Suprapubic skin (tissue), 4 donors: ENCODE results near the gene MAPK1IP1L. TPM values are rescaled to one million over a fixed set of nuclear protein-coding genes. Genes with fewer than 3 reads are reported as not detected.

Experiments used
- DNase-seq, 2 donors: peaks; one replicate each; pipeline ENCODE4 v3.0.0-alpha.2; 2019; ENCODE audit warnings: low spot score in 2 of 2
- H3K27ac ChIP-seq: fragments of 200-600 bp; sonication (generic); one replicate; pipeline ENCODE4 v1.5.1; 2019
- H3K27me3 ChIP-seq: fragments of 200-600 bp; sonication (generic); one replicate; pipeline ENCODE4 v1.5.1; 2019
- H3K36me3 ChIP-seq: fragments of 200-600 bp; sonication (generic); one replicate; pipeline ENCODE4 v1.5.1; 2019
- H3K4me1 ChIP-seq: fragments of 200-600 bp; sonication (generic); one replicate; pipeline ENCODE4 v1.5.1; 2019
- H3K4me3 ChIP-seq: fragments of 200-600 bp; sonication (generic); one replicate; pipeline ENCODE4 v1.5.1; 2019; ENCODE audit warnings: mild to moderate bottlenecking
- H3K9me3 ChIP-seq: fragments of 200-600 bp; sonication (generic); one replicate; pipeline ENCODE4 v1.5.1; 2019
- CTCF ChIP-seq, 2 donors: fragments of 200-600 bp in 1 of 2; fragments of 450-650 bp in 1 of 2; sonication (generic) in 1 of 2; IDR thresholded peaks; one replicate each; pipeline ENCODE4 v1.5.1; 2016 to 2019; ENCODE audit warnings: antibody characterized with exemption in 2 of 2, mild to moderate bottlenecking in 1 of 2, moderate library complexity in 1 of 2
- EP300 ChIP-seq: sonication (generic); formaldehyde crosslinking; IDR thresholded peaks from one replicate; pipeline ENCODE4 v1.6.1; 2017; ENCODE audit warnings: antibody characterized with exemption
- POLR2A ChIP-seq, 2 donors: fragments of 450-650 bp; IDR thresholded peaks; one replicate each; pipeline ENCODE4 v1.6.1; 2017; ENCODE audit warnings: antibody characterized with exemption in 2 of 2, mild to moderate bottlenecking in 2 of 2, moderate library complexity in 2 of 2
- POLR2AphosphoS5 ChIP-seq, 3 donors: sonication (generic); formaldehyde crosslinking; IDR thresholded peaks; one replicate each; pipeline ENCODE4 v1.6.1; 2017; ENCODE audit warnings: antibody characterized with exemption in 3 of 3
- WGBS: methylation state at CpG from one replicate; pipeline ENCODE4 v1.1.5; 2018; 5-methylcytosine and 5-hydroxymethylcytosine counted together
- total RNA-seq, 4 donors: library from RNA; depleted of rRNA; stranded (reverse); fragments of >200 nt; gene quantifications; one replicate each; pipeline ENCODE4 v1.1.0, GENCODE V29; 2016

The MAPK1IP1L gene
- total RNA-seq, 4 donors from 2014 or later: 40.3 to 95.5 (median 59.7) TPM

GRCh38 chr14:55115460-55115859 lies 64.0 kb downstream of the MAPK1IP1L start:
- DNase-seq: no peak
- peak overlapping the region; percentile 88 for H3K27ac ChIP-seq
- TF ChIP-seq POLR2A (IDR thresholded peaks at IDR 0.05) (no peak), POLR2AphosphoS5 (IDR thresholded peaks at IDR 0.05) (no peak), EP300 (no peak), CTCF (IDR thresholded peaks at IDR 0.05) (no peak)
- WGBS: 58% methylated on average over 3 of the region's 3 CpGs
- no peaks in the 10 kb centered on the region for H3K36me3 ChIP-seq
- H3K27me3 ChIP-seq: no peaks in the 10 kb centered on the region
- no peaks in the 10 kb centered on the region for H3K9me3 ChIP-seq
- peaks cover 52% of the 10 kb centered on the region for H3K4me1 ChIP-seq
- H3K4me3 ChIP-seq: no peak overlapping the region

- H3K4me3 ChIP-seq: no peak overlapping the region
- 68% methylated on average over 4 of the region's 4 CpGs for WGBS
- H3K4me1 ChIP-seq: peaks cover 54% of the 10 kb centered on the region
- no peaks in the 10 kb centered on the region for H3K9me3 ChIP-seq
- H3K36me3 ChIP-seq: no peaks in the 10 kb centered on the region
- H3K27me3 ChIP-seq: no peaks in the 10 kb centered on the region
- peak overlapping the region; percentile 88 for H3K27ac ChIP-seq
- no peak for TF ChIP-seq CTCF (IDR thresholded peaks at IDR 0.05)
- TF ChIP-seq EP300: no peak
- no peak for TF ChIP-seq POLR2A (IDR thresholded peaks at IDR 0.05)
- no peak for TF ChIP-seq POLR2AphosphoS5 (IDR thresholded peaks at IDR 0.05)
- DNase-seq: no peak
Observed at GRCh38 chr14:55115861-55116245, 64.4 kb downstream of the MAPK1IP1L start.

GRCh38 chr14:55116246-55117030 lies 65.0 kb downstream of the MAPK1IP1L start:
- no peaks in the 10 kb centered on the region for H3K27me3 ChIP-seq
- TF ChIP-seq CTCF (IDR thresholded peaks at IDR 0.05) (no peak), POLR2AphosphoS5 (IDR thresholded peaks at IDR 0.05) (no peak), EP300 (no peak), POLR2A (IDR thresholded peaks at IDR 0.05) (no peak)
- H3K36me3 ChIP-seq: no peaks in the 10 kb centered on the region
- 71% methylated on average over 10 of the region's 11 CpGs for WGBS
- no peak overlapping the region for H3K4me3 ChIP-seq
- peaks cover 54% of the 10 kb centered on the region for H3K4me1 ChIP-seq
- peak overlapping the region; percentile 88 for H3K27ac ChIP-seq
- H3K9me3 ChIP-seq: no peaks in the 10 kb centered on the region
- DNase-seq: no peak

GRCh38 chr14:55117803-55118441 lies 66.5 kb downstream of the MAPK1IP1L start:
- Histone ChIP-seq H3K4me3 (no peak overlapping the region), H3K4me1 (peaks cover 67% of the 10 kb centered on the region), H3K9me3 (no peaks in the 10 kb centered on the region), H3K27ac (peak overlapping the region; percentile 88), H3K36me3 (no peaks in the 10 kb centered on the region), H3K27me3 (no peaks in the 10 kb centered on the region)
- peak in 1 of 2 donors; percentile 73 for DNase-seq
- TF ChIP-seq POLR2AphosphoS5 (IDR thresholded peaks at IDR 0.05): no peak
- TF ChIP-seq CTCF (IDR thresholded peaks at IDR 0.05): no peak
- no peak for TF ChIP-seq POLR2A (IDR thresholded peaks at IDR 0.05)
- no peak for TF ChIP-seq EP300
- 36% methylated on average over 7 of the region's 7 CpGs for WGBS

GRCh38 chr14:55118761-55119160 lies 67.3 kb downstream of the MAPK1IP1L start:
- H3K36me3 ChIP-seq: no peaks in the 10 kb centered on the region
- H3K4me1 ChIP-seq: peaks cover 76% of the 10 kb centered on the region
- no peaks in the 10 kb centered on the region for H3K27me3 ChIP-seq
- DNase-seq: peak; percentile 6 to 33
- WGBS: 23% methylated on average over 3 of the region's 3 CpGs
- peak overlapping the region; percentile 88 for H3K27ac ChIP-seq
- TF ChIP-seq POLR2A (IDR thresholded peaks at IDR 0.05): no peak
- no peak for TF ChIP-seq CTCF (IDR thresholded peaks at IDR 0.05)
- no peak for TF ChIP-seq POLR2AphosphoS5 (IDR thresholded peaks at IDR 0.05)
- no peak for TF ChIP-seq EP300
- no peaks in the 10 kb centered on the region for H3K9me3 ChIP-seq
- H3K4me3 ChIP-seq: no peak overlapping the region
